ENCODE results near the gene EIF4A3. TPM values are rescaled to one million over a fixed set of nuclear protein-coding genes. Genes with fewer than 3 reads are reported as not detected.

Gene EIF4A3
- total RNA-seq, 1 experiment from 2014 or later: 155 TPM

DNA sequence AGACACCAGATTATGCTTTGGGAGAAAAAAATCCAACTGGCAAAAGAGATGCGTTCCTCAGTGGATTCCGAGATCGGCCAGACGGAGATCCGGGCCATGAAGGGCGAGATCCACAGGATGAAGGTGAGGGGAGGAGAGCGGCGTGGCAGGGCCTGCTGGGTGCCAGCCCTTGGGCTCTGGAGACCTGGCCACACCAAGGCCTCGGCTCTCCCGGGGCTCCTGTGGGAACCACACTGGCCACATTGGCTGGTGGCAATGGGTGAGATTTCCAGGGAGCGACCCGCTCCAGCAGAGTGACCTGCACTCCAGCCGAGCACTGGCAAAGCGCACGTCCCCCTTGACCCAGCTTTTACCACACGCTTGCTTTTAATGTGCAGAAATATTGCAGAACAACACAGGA, 57.2 kb downstream of the EIF4A3 start:
- CTCF ChIA-PET: interaction anchor here (1.5 kb wide), 1 partner anchor 12 kb away, joined by 4 read pairs; the partner anchor contains the start of gene GAA
- intact Hi-C loops (cut with micrococcal nuclease; ENCODE audit: unreplicated experiment): no loop called here
- POLR2A ChIA-PET (ENCODE audit: low non-redundant PET): no interaction called here

GRCh38 chr17:80087346-80088265, 59.3 kb downstream of the EIF4A3 start:
- no peak for DNase-seq (ENCODE audit: low spot score)
- Histone ChIP-seq H3K4me3 (ENCODE audit: low read depth, low read length, poor library complexity, severe bottlenecking) (no peak overlapping the region), H3K27ac (ENCODE audit: low read depth, low read length, poor library complexity, severe bottlenecking) (no peak overlapping the region), H3K27me3 (replicated peaks; ENCODE audit: insufficient read depth, low read depth, low read length, poor library complexity) (no peaks in the 10 kb centered on the region), H3K4me1 (ENCODE audit: insufficient read depth, low read length, poor library complexity, severe bottlenecking) (no peaks in the 10 kb centered on the region), H3K9me3 (ENCODE audit: low read depth, low read length, poor library complexity, severe bottlenecking) (no peaks in the 10 kb centered on the region), H3K36me3 (ENCODE audit: insufficient read depth, low read length, poor library complexity, severe bottlenecking) (no peaks in the 10 kb centered on the region)
- no TSS peak for BruUV-seq (replicated peaks)
- TF ChIP-seq, protein P1, sequence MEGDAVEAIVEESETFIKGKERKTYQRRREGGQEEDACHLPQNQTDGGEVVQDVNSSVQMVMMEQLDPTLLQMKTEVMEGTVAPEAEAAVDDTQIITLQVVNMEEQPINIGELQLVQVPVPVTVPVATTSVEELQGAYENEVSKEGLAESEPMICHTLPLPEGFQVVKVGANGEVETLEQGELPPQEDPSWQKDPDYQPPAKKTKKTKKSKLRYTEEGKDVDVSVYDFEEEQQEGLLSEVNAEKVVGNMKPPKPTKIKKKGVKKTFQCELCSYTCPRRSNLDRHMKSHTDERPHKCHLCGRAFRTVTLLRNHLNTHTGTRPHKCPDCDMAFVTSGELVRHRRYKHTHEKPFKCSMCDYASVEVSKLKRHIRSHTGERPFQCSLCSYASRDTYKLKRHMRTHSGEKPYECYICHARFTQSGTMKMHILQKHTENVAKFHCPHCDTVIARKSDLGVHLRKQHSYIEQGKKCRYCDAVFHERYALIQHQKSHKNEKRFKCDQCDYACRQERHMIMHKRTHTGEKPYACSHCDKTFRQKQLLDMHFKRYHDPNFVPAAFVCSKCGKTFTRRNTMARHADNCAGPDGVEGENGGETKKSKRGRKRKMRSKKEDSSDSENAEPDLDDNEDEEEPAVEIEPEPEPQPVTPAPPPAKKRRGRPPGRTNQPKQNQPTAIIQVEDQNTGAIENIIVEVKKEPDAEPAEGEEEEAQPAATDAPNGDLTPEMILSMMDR (conservative IDR thresholded peaks at IDR 0.05; ENCODE audit: low read depth, low read length): no peak
- no peak for TF ChIP-seq EZH2 (IDR thresholded peaks at IDR 0.05; ENCODE audit: borderline replicate concordance, low read depth, low read length, poor library complexity, severe bottlenecking)
- intact Hi-C loops (cut with micrococcal nuclease; ENCODE audit: unreplicated experiment): no loop called here
- POLR2A ChIA-PET (ENCODE audit: low non-redundant PET): no interaction called here
- CTCF ChIA-PET: no interaction called here

More for the DNA sequence above, 57.2 kb downstream of the EIF4A3 start:
- BruUV-seq (replicated peaks): no TSS peak
- H3K27ac ChIP-seq (ENCODE audit: low read depth, low read length, poor library complexity, severe bottlenecking): no peak overlapping the region
- no peak for DNase-seq (ENCODE audit: low spot score)
- no peaks in the 10 kb centered on the region for H3K9me3 ChIP-seq (ENCODE audit: low read depth, low read length, poor library complexity, severe bottlenecking)
- no peaks in the 10 kb centered on the region for H3K4me1 ChIP-seq (ENCODE audit: insufficient read depth, low read length, poor library complexity, severe bottlenecking)
- TF ChIP-seq, protein P1 (conservative IDR thresholded peaks at IDR 0.05; ENCODE audit: low read depth, low read length): no peak
- TF ChIP-seq EZH2 (IDR thresholded peaks at IDR 0.05; ENCODE audit: borderline replicate concordance, low read depth, low read length, poor library complexity, severe bottlenecking): no peak
- H3K27me3 ChIP-seq (replicated peaks; ENCODE audit: insufficient read depth, low read depth, low read length, poor library complexity): no peaks in the 10 kb centered on the region
- no peak overlapping the region for H3K4me3 ChIP-seq (ENCODE audit: low read depth, low read length, poor library complexity, severe bottlenecking)
- H3K36me3 ChIP-seq (ENCODE audit: insufficient read depth, low read length, poor library complexity, severe bottlenecking): no peaks in the 10 kb centered on the region

GRCh38 chr17:80086616-80087015, 60.3 kb downstream of the EIF4A3 start:
- TF ChIP-seq, protein P1 (conservative IDR thresholded peaks at IDR 0.05; ENCODE audit: low read depth, low read length): no peak
- TF ChIP-seq EZH2 (IDR thresholded peaks at IDR 0.05; ENCODE audit: borderline replicate concordance, low read depth, low read length, poor library complexity, severe bottlenecking): no peak
- Histone ChIP-seq H3K27me3 (replicated peaks; ENCODE audit: insufficient read depth, low read depth, low read length, poor library complexity) (no peaks in the 10 kb centered on the region), H3K36me3 (ENCODE audit: insufficient read depth, low read length, poor library complexity, severe bottlenecking) (no peaks in the 10 kb centered on the region), H3K9me3 (ENCODE audit: low read depth, low read length, poor library complexity, severe bottlenecking) (no peaks in the 10 kb centered on the region), H3K4me1 (ENCODE audit: insufficient read depth, low read length, poor library complexity, severe bottlenecking) (no peaks in the 10 kb centered on the region), H3K27ac (ENCODE audit: low read depth, low read length, poor library complexity, severe bottlenecking) (no peak overlapping the region), H3K4me3 (ENCODE audit: low read depth, low read length, poor library complexity, severe bottlenecking) (no peak overlapping the region)
- intact Hi-C loops (cut with micrococcal nuclease; ENCODE audit: unreplicated experiment): no loop called here
- ChIA-PET POLR2A (ENCODE audit: low non-redundant PET) (no interaction called here), CTCF (no interaction called here)
- no peak for DNase-seq (ENCODE audit: low spot score)
- BruUV-seq (replicated peaks): no TSS peak
